ENCODE results near the gene DTD2.

Gene DTD2

GRCh38 chr14:31403707-31404106 lies 53.6 kb downstream of the DTD2 start:
- DNase-seq: no peak

GRCh38 chr14:31402764-31403439 lies 54.4 kb downstream of the DTD2 start:
- no peak for DNase-seq

- no peak for DNase-seq
Measured at GRCh38 chr14:31401369-31401932, 55.9 kb downstream of the DTD2 start.

GRCh38 chr14:31400031-31400638 lies 57.2 kb downstream of the DTD2 start:
- no peak for DNase-seq

Data from NCI-H1092 (cell line).